ENCODE data around the gene TACR2. TPM values are rescaled to one million over a fixed set of nuclear protein-coding genes. Genes with fewer than 3 reads are reported as not detected.
A peak's percentile ranks its signal among the peaks of the same experiment; 100 is the strongest.

TACR2 gene
- total RNA-seq, 8 experiments from 2014 or later: 0.38 to 1.2 (median 0.56) TPM

- in situ Hi-C loops (cut with MboI; ENCODE audit: low pct_unique_long_range_greater_than_20kb in 2 of 9, low sequenced_read_pairs in 9 of 9, unreplicated experiment in 9 of 9): loop anchor here in 3 of 9 experiments (10.0 to 25.0 kb wide), 2 partner anchors 150 to 153 kb away; no protein-coding TSS in a partner anchor
- no peak overlapping the region for H3K4me3 ChIP-seq
- 38 to 100% (median 85%) methylated on average over 1 to 2 of the region's 3 CpGs; no CpG with 5 or more reads in 1 of the 10 experiments for WGBS, 10 experiments
- ATAC-seq (replicated peaks in 6 of 8): no peak
- no peak overlapping the region for H3K27ac ChIP-seq
- H3K4me1 ChIP-seq (replicated peaks in 1 of 2): peaks cover 13 to 18% of the 10 kb centered on the region in 2 donors
These were observed 29.2 kb downstream of the TACR2 start for GRCh38 chr10:69387500-69387899.

- 80 to 100% (median 98%) methylated on average over 1 to 6 of the region's 11 CpGs; no CpG with 5 or more reads in 2 of the 10 experiments for WGBS, 10 experiments
These were observed 31.0 kb downstream of the TACR2 start for GRCh38 chr10:69385454-69386350.

DNA sequence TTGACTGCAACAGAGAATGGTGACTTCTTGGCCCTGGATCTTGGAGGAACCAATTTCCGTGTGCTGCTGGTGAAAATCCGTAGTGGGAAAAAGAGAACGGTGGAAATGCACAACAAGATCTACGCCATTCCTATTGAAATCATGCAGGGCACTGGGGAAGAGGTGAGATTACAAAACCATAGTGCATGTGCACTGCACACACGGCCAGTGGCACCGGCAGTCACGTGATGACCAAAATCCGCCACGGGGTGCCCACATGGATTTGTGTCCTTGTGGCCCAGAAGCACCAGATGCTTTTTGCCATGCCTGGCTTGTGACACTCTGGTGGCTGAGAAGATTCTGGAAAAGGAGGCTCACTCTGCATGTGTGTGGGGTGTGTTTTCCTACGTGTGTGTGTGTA, 32.4 kb downstream of the TACR2 start:
- in situ Hi-C loops (cut with MboI; ENCODE audit: low pct_unique_long_range_greater_than_20kb in 2 of 9, low sequenced_read_pairs in 9 of 9, unreplicated experiment in 9 of 9): loop anchor here in 3 of 9 experiments (10.0 to 25.0 kb wide), 2 partner anchors 147 to 150 kb away; no protein-coding TSS in a partner anchor
- no peak overlapping the region for H3K4me3 ChIP-seq
- no peaks in the 10 kb centered on the region for H3K4me1 ChIP-seq (replicated peaks in 1 of 2)
- WGBS, 10 experiments: 67 to 100% (median 94%) methylated on average over 1 to 8 of the region's 10 CpGs; no CpG with 5 or more reads in 2 of the 10 experiments
- H3K27ac ChIP-seq: no peak overlapping the region
- no peak for ATAC-seq (replicated peaks in 6 of 8)

More at GRCh38 chr10:69385454-69386350, 31.0 kb downstream of the TACR2 start:
- Histone ChIP-seq H3K4me1 (replicated peaks in 1 of 2) (peaks cover 11 to 14% of the 10 kb centered on the region in 2 donors), H3K4me3 (no peak overlapping the region), H3K27ac (no peak overlapping the region)
- no peak for ATAC-seq (replicated peaks in 6 of 8)
- in situ Hi-C loops (cut with MboI; ENCODE audit: low pct_unique_long_range_greater_than_20kb in 2 of 9, low sequenced_read_pairs in 9 of 9, unreplicated experiment in 9 of 9): loop anchor here in 3 of 9 experiments (10.0 to 25.0 kb wide), 2 partner anchors 148 to 151 kb away; no protein-coding TSS in a partner anchor

DNA sequence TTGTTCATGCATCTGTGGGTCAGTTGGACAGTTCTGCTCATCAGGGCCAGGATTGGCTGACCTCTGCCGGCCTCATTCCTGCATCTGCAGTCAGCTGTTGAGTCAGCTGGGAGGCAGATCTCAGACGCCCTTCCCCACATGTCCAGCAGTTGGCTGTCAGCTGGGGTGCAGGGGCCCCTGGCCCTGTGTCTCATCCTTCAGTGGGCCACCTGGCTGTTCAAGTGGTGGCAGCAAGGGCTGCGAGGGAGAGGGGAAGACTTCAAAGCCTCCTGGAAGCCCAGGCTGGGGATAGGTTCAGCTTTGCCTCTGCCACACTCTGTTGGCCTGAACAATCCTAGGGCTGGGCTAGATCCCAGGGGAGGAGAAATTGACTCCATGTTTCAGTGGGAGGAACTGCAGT, 33.2 kb downstream of the TACR2 start:
- in situ Hi-C loops (cut with MboI; ENCODE audit: low pct_unique_long_range_greater_than_20kb in 2 of 9, low sequenced_read_pairs in 9 of 9, unreplicated experiment in 9 of 9): loop anchor here in 3 of 9 experiments (10.0 to 25.0 kb wide), 2 partner anchors 146 to 149 kb away; no protein-coding TSS in a partner anchor
- H3K4me3 ChIP-seq: no peak overlapping the region
- H3K27ac ChIP-seq: no peak overlapping the region
- H3K4me1 ChIP-seq (replicated peaks in 1 of 2): no peaks in the 10 kb centered on the region
- 20 to 80% (median 43%) methylated on average over 1 to 2 of the region's 3 CpGs; no CpG with 5 or more reads in 6 of the 10 experiments for WGBS, 10 experiments
- ATAC-seq (replicated peaks in 6 of 8): peak; percentile 22 to 93 (median 52)

DNA sequence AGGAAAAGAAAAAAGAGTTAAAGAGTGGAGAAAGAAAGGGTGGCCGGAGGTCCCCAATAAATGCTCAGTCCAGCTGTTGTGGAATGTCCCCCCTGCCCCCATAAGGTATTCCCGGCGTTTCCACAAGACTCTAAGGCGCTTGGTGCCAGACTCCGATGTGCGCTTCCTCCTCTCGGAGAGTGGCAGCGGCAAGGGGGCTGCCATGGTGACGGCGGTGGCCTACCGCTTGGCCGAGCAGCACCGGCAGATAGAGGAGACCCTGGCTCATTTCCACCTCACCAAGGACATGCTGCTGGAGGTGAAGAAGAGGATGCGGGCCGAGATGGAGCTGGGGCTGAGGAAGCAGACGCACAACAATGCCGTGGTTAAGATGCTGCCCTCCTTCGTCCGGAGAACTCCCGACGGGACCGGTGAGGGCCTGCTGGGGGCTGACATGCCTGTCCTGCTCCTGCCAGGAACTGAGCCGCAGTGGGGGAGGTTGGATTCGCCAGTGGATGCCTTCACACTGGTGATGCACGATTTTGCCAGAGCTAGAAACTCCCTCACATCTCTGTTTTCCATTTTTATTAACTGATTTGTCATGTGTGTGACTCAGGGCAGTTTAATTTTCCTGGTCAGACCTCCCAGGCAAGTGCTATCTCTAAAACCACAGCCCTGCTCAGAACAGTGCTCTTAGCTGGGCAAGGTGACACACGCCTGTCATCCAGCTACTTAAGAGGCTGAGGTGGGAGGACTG, 34.2 kb downstream of the TACR2 start:
- Histone ChIP-seq H3K4me1 (replicated peaks in 1 of 2) (no peaks in the 10 kb centered on the region), H3K27ac (no peak overlapping the region), H3K4me3 (no peak overlapping the region)
- peak in 2 of 8 experiments; percentile 56 to 76 for ATAC-seq (replicated peaks in 6 of 8)
- WGBS, 10 experiments: 43 to 100% (median 88%) methylated on average over 1 to 18 of the region's 26 CpGs; no CpG with 5 or more reads in 4 of the 10 experiments
- in situ Hi-C loops (cut with MboI; ENCODE audit: low pct_unique_long_range_greater_than_20kb in 2 of 9, low sequenced_read_pairs in 9 of 9, unreplicated experiment in 9 of 9): loop anchor here in 3 of 9 experiments (10.0 to 25.0 kb wide), 2 partner anchors 145 to 148 kb away; no protein-coding TSS in a partner anchor

GRCh38 chr10:69379800-69380199, 36.9 kb downstream of the TACR2 start:
- H3K4me3 ChIP-seq: no peak overlapping the region
- ATAC-seq (replicated peaks in 6 of 8): no peak
- H3K4me1 ChIP-seq (replicated peaks in 1 of 2): no peaks in the 10 kb centered on the region
- in situ Hi-C loops (cut with MboI; ENCODE audit: low pct_unique_long_range_greater_than_20kb in 2 of 9, low sequenced_read_pairs in 9 of 9, unreplicated experiment in 9 of 9): loop anchor here in 3 of 9 experiments (10.0 to 25.0 kb wide), 2 partner anchors 142 to 145 kb away; no protein-coding TSS in a partner anchor
- 90 to 100% (median 98%) methylated on average over 2 to 12 of the region's 16 CpGs; no CpG with 5 or more reads in 3 of the 10 experiments for WGBS, 10 experiments
- H3K27ac ChIP-seq: no peak overlapping the region

DNA sequence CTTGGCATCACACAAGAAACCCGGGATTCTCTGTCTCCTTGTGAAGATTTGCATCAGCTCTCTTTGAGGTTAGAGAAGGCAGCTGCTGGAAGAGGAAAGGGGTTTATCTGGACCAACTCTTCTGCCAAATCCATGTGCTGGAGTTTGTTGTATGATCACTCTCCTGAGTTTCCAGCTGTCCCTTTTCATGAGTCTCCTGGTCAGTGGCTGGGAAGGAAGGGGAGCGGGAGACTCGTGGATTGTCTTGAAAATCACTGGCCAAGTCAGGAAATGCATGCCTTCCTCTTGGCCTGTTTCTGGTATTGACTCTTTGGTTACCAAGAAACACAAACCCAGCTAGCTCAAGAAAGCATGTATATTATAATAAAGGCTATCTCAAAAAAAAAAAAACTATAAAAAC, 38.8 kb downstream of the TACR2 start:
- in situ Hi-C loops (cut with MboI; ENCODE audit: low pct_unique_long_range_greater_than_20kb in 2 of 9, low sequenced_read_pairs in 9 of 9, unreplicated experiment in 9 of 9): loop anchor here in 1 of 9 experiments (25.0 kb wide), 1 partner anchor 141 kb away; no protein-coding TSS in a partner anchor
- Histone ChIP-seq H3K27ac (no peak overlapping the region), H3K4me1 (replicated peaks in 1 of 2) (no peaks in the 10 kb centered on the region), H3K4me3 (no peak overlapping the region)
- ATAC-seq (replicated peaks in 6 of 8): peak in 1 of 8 experiments; percentile 55
- WGBS, 10 experiments: 50 to 100% (median 67%) methylated on average over 1 to 3 of the region's 3 CpGs; no CpG with 5 or more reads in 3 of the 10 experiments

GRCh38 chr10:69377191-69377590, 39.5 kb downstream of the TACR2 start:
- no peaks in the 10 kb centered on the region for H3K4me1 ChIP-seq (replicated peaks in 1 of 2)
- in situ Hi-C loops (cut with MboI; ENCODE audit: low pct_unique_long_range_greater_than_20kb in 2 of 9, low sequenced_read_pairs in 9 of 9, unreplicated experiment in 9 of 9): loop anchor here in 1 of 9 experiments (25.0 kb wide), 1 partner anchor 140 kb away; no protein-coding TSS in a partner anchor
- WGBS, 10 experiments: 80 to 100% methylated on average over 1 to 2 of the region's 6 CpGs; no CpG with 5 or more reads in 8 of the 10 experiments
- ATAC-seq (replicated peaks in 6 of 8): no peak
- no peak overlapping the region for H3K27ac ChIP-seq
- H3K4me3 ChIP-seq: no peak overlapping the region

- Histone ChIP-seq H3K27ac (no peak overlapping the region), H3K4me1 (replicated peaks in 1 of 2) (no peaks in the 10 kb centered on the region), H3K4me3 (no peak overlapping the region)
- no peak for ATAC-seq (replicated peaks in 6 of 8)
- in situ Hi-C loops (cut with MboI; ENCODE audit: low pct_unique_long_range_greater_than_20kb in 2 of 9, low sequenced_read_pairs in 9 of 9, unreplicated experiment in 9 of 9): loop anchor here in 1 of 9 experiments (25.0 kb wide), 1 partner anchor 139 kb away; no protein-coding TSS in a partner anchor
- 80 to 100% (median 97%) methylated on average over 1 to 8 of the region's 11 CpGs; no CpG with 5 or more reads in 4 of the 10 experiments for WGBS, 10 experiments
These were observed 40.1 kb downstream of the TACR2 start for GRCh38 chr10:69376662-69377061.

- no peak overlapping the region for H3K4me3 ChIP-seq
- ATAC-seq (replicated peaks in 6 of 8): peak; percentile 41 to 89 (median 76)
- in situ Hi-C loops (cut with MboI; ENCODE audit: low pct_unique_long_range_greater_than_20kb in 2 of 9, low sequenced_read_pairs in 9 of 9, unreplicated experiment in 9 of 9): loop anchor here in 1 of 9 experiments (25.0 kb wide), 1 partner anchor 138 kb away; no protein-coding TSS in a partner anchor
- 37 to 100% (median 80%) methylated on average over 1 to 12 of the region's 19 CpGs; no CpG with 5 or more reads in 3 of the 10 experiments for WGBS, 10 experiments
- no peak overlapping the region for H3K27ac ChIP-seq
- H3K4me1 ChIP-seq (replicated peaks in 1 of 2): no peaks in the 10 kb centered on the region
These were observed 41.2 kb downstream of the TACR2 start for GRCh38 chr10:69375307-69376151.

GRCh38 chr10:69374931-69375306, 41.8 kb downstream of the TACR2 start:
- Histone ChIP-seq H3K27ac (no peak overlapping the region), H3K4me3 (no peak overlapping the region), H3K4me1 (replicated peaks in 1 of 2) (no peaks in the 10 kb centered on the region)
- no peak for ATAC-seq (replicated peaks in 6 of 8)
- 85 to 100% (median 100%) methylated on average over 1 to 2 of the region's 2 CpGs; no CpG with 5 or more reads in 1 of the 10 experiments for WGBS, 10 experiments
- in situ Hi-C loops (cut with MboI; ENCODE audit: low pct_unique_long_range_greater_than_20kb in 2 of 9, low sequenced_read_pairs in 9 of 9, unreplicated experiment in 9 of 9): loop anchor here in 1 of 9 experiments (25.0 kb wide), 1 partner anchor 138 kb away; no protein-coding TSS in a partner anchor
